GM13977 (cell line): ENCODE results near the gene MEIS2.

ENCODE experiments used
- DNase-seq: peaks from one replicate; pipeline ENCODE4 v3.0.0; 2012; ENCODE audit warnings: low spot score
- in situ Hi-C: fragments of 300-500 bp; cut with MboI; formaldehyde crosslinking; loops from one replicate; pipeline ENCODE4 v1.12.0; 2022; ENCODE audit warnings: low sequenced_read_pairs, low pct_unique_long_range_greater_than_20kb, mixed read lengths, inconsistent platforms; ENCODE audit not compliant: unreplicated experiment
- TF ChIP-seq, protein P1 (sequence below): IDR thresholded peaks from 2 replicates; pipeline ENCODE4 v1.5.1; 2012; ENCODE audit warnings: mild to moderate bottlenecking, control low read depth; ENCODE audit not compliant: insufficient read depth; ENCODE audit errors: extremely low read depth, missing control alignments

MEIS2 gene

DNA sequence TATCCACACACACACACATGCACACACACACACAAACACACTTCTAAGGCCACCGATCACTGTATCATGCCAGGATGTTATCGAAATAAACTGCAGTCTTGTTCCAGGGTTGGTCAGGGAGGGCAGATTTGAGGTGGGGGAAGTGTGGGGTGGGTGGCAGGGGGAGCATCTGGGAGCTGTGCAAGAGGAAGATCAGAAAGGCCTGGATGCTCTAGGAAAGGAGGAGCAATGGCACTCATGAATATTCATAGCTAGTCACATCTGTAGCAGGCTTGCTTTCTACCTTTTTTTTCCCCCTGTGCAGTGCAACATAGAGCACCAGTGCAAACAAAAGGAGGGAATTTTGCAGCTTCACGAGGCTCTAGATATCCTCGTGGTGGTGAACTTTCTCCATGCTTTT is 84.9 kb downstream of the MEIS2 start:
- TF ChIP-seq, protein P1, sequence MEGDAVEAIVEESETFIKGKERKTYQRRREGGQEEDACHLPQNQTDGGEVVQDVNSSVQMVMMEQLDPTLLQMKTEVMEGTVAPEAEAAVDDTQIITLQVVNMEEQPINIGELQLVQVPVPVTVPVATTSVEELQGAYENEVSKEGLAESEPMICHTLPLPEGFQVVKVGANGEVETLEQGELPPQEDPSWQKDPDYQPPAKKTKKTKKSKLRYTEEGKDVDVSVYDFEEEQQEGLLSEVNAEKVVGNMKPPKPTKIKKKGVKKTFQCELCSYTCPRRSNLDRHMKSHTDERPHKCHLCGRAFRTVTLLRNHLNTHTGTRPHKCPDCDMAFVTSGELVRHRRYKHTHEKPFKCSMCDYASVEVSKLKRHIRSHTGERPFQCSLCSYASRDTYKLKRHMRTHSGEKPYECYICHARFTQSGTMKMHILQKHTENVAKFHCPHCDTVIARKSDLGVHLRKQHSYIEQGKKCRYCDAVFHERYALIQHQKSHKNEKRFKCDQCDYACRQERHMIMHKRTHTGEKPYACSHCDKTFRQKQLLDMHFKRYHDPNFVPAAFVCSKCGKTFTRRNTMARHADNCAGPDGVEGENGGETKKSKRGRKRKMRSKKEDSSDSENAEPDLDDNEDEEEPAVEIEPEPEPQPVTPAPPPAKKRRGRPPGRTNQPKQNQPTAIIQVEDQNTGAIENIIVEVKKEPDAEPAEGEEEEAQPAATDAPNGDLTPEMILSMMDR, result no peak
- in situ Hi-C loops, result no loop called here

DNA sequence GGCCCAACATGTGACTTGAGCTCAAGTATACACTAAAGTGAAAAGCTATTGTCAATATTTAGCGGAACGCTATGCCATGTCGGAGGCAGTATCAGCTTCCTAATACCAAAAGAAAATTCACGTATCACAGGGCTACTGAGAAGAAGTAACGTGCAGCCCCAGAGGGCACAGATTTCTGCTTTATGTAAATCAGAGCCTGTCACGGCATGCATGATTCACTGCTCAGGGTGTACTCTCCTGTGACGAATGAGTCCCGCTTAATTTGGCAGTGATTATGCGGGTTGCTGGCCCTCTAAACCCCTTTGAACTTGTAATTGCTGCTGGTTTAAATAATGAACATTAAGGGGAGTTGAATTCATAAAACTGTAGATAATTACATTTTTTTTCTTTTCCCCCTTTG is 85.3 kb downstream of the MEIS2 start:
- TF ChIP-seq, protein P1, result no peak

More for the DNA sequence above, 84.9 kb downstream of the MEIS2 start:
- DNase-seq, result no peak

DNA sequence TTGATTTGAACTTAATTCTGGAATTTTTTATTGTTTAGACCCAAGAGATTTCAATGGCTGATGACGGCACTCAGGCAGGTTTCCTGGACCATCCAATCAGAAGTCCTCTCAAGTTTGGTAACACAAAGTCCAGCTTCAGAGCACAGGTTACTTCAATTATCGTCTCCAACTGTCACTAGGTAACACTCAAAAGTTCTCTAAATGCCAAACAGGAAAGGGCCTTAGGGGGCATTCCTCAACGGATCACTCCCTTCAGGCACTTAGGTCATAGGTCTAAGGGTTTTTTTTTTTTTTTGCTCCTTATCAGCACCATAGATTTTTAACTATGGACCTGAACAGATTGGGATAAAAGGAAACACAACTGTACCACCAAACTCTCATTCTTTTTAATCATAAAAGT is 85.8 kb downstream of the MEIS2 start:
- TF ChIP-seq, protein P1, result no peak
- in situ Hi-C loops, result no loop called here
- no peak for DNase-seq

More for the DNA sequence above, 85.3 kb downstream of the MEIS2 start:
- in situ Hi-C loops, result no loop called here
- DNase-seq, result no peak

DNA sequence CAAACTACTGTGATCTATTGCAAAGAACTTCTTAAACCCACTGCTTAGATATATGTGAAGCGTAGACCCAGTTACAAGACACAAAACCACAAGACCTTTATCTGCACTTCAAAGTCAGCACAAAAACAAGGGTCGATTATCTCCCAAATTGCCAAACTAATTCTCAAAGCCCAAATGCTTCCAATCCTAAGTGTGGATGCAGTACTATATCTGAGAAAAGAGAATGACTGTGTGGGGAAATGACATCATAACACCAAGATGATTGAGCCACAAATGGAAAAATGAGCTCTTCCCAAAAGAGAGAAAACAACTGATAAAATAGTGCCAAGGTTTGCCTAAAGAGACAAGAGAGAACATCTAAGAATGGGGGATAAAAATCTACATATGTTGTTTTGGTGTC is 86.2 kb downstream of the MEIS2 start:
- no peak for DNase-seq
- TF ChIP-seq, protein P1, result no peak
- in situ Hi-C loops, result no loop called here

GRCh38 chr15:37010595-37010994 is 89.8 kb downstream of the MEIS2 start:
- TF ChIP-seq, protein P1, result no peak
- in situ Hi-C loops, result no loop called here
- no peak for DNase-seq

DNA sequence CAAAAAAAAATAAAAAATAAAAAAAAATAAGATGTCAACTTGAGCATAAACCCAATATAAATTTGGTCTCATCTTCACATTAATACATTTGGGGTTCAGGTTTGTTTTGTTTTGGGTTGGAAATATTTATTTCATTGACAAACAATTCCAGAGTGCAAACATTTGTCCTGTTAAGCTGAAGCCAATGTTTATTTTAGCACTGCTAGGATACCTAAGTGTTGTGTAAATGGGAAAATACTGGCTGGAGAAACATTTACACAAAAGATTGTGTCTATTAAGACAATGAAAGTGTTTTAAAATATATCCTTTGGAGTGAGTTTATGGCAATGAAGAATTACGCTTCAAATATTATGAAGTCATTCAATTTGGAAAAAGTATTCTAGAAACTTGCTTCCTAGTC is 91.1 kb downstream of the MEIS2 start:
- TF ChIP-seq, protein P1, result no peak
- in situ Hi-C loops, result no loop called here
- no peak for DNase-seq

GRCh38 chr15:37008205-37008604 is 92.1 kb downstream of the MEIS2 start:
- in situ Hi-C loops, result no loop called here
- no peak for DNase-seq
- TF ChIP-seq, protein P1, result no peak
